H1 (cell line): ENCODE measurements around the gene TGFBR1.

ENCODE experiments used
- CTCF ChIP-seq, 3 experiments: IDR thresholded peaks; 1 replicate in 2 of 3; 2 replicates in 1 of 3; pipeline versions ENCODE4 v1.5.1 to v1.6.1; 2011; ENCODE audit warnings: low read length in 3 of 3, mild to moderate bottlenecking in 3 of 3, inconsistent platforms in 2 of 3, low read depth in 1 of 3, moderate library complexity in 1 of 3; ENCODE audit not compliant: insufficient read depth in 1 of 3; ENCODE audit errors: control extremely low read depth in 1 of 3
- TEAD4 ChIP-seq: IDR thresholded peaks from 2 replicates; pipeline ENCODE4 v1.6.1; 2012; ENCODE audit warnings: low read depth, low read length, inconsistent platforms, mixed read lengths

- TF ChIP-seq CTCF (IDR thresholded peaks at IDR 0.05; ENCODE audit: control extremely low read depth in 1 of 3, insufficient read depth in 1 of 3, low read depth in 1 of 3, low read length in 3 of 3) (no peak), TEAD4 (no peak)
Observed at GRCh38 chr9:99062549-99062948, 42.4 kb upstream of the TGFBR1 start.
